K562 (cell line): ENCODE results near the gene DDX39A. TPM values are rescaled to one million over a fixed set of nuclear protein-coding genes. Genes with fewer than 3 reads are reported as not detected.

Experiments used
- CHD4 ChIP-seq: fragments of 200-600 bp; sonication (generic); IDR thresholded peaks from 3 replicates; pipeline ENCODE4 v1.6.1; 2012; ENCODE audit warnings: low read depth, mild to moderate bottlenecking, mixed read lengths, low read length, inconsistent platforms; ENCODE audit not compliant: insufficient read depth, insufficient replicate concordance, poor library complexity, severe bottlenecking
- HMG20B ChIP-seq: fragments of 250-450 bp; sonication (Bioruptor Pico); IDR thresholded peaks from 2 replicates; pipeline ENCODE4 v1.5.0; 2021; ENCODE audit warnings: mild to moderate bottlenecking
- KLF1 ChIP-seq: fragments of 450-650 bp; IDR thresholded peaks from 2 replicates; pipeline ENCODE4 v1.6.1; 2016; ENCODE audit warnings: missing genetic modification characterization, missing compliant biosample characterization
- MIER1 ChIP-seq: fragments of 450-650 bp; IDR thresholded peaks from 2 replicates; pipeline ENCODE4 v1.6.1; 2016; ENCODE audit warnings: antibody characterized with exemption, mild to moderate bottlenecking, low read depth
- NRF1 ChIP-seq, 2 experiments: fragments of 450-650 bp; IDR thresholded peaks in 1 of 2; conservative IDR thresholded peaks in 1 of 2; 2 replicates each; pipeline ENCODE4 v1.6.1; 2014; ENCODE audit warnings: mild to moderate bottlenecking in 2 of 2
- POLR2AphosphoS5 ChIP-seq: IDR thresholded peaks from 2 replicates; pipeline ENCODE4 v1.6.1; 2011; ENCODE audit warnings: mild to moderate bottlenecking, low read depth, low read length, moderate library complexity; ENCODE audit not compliant: control insufficient read depth, insufficient read depth
- XRCC4 ChIP-seq: IDR thresholded peaks from one replicate; pipeline ENCODE4 v1.6.1; 2011; ENCODE audit not compliant: insufficient read depth, insufficient read length; ENCODE audit errors: extremely low read depth
- ZNF197 ChIP-seq: fragments of 200-800 bp; sonication (Bioruptor generic); IDR thresholded peaks from 2 replicates; pipeline ENCODE4 v1.6.1; 2016; ENCODE audit warnings: low read depth, missing genetic modification characterization, missing compliant biosample characterization
- ZNF239 ChIP-seq: fragments of 250-450 bp; sonication (Bioruptor Pico); IDR thresholded peaks from 2 replicates; pipeline ENCODE4 v1.4.0; 2020; ENCODE audit warnings: mild to moderate bottlenecking
- ZNF24 ChIP-seq: fragments of 450-650 bp; IDR thresholded peaks from 2 replicates; pipeline ENCODE4 v1.6.1; 2016
- ZNF282 ChIP-seq: sonication (generic); formaldehyde crosslinking; IDR thresholded peaks from 2 replicates; pipeline ENCODE4 v1.8.1; 2023; ENCODE audit warnings: missing genetic modification reagents
- ZNF696 ChIP-seq: fragments of 250-450 bp; sonication (Bioruptor Pico); conservative IDR thresholded peaks from 2 replicates; pipeline ENCODE4 v1.4.0; 2020; ENCODE audit warnings: mild to moderate bottlenecking, moderate library complexity
- polyA plus RNA-seq, 8 experiments: library from polyadenylated mRNA; depleted of rRNA in 4 of 8; stranded (reverse) in 5 of 8; unstranded in 3 of 8; fragments of >200 nt; fragmentation: Nextera tagmentation in 2 of 8; fragmentation: Illumina TruSeq in 1 of 8; extraction: Ambion mirVana in 2 of 8; extraction: Trizol in 1 of 8; gene quantifications; 2 replicates each; pipeline versions ENCODE4 v1.2.1 to v1.2.3, GENCODE V29; 2011 to 2014; ENCODE audit warnings: inconsistent platforms in 1 of 8, missing spikeins in 1 of 8
- total RNA-seq, 7 experiments: library from RNA; depleted of rRNA in 6 of 7; stranded (reverse); fragments of >200 nt in 6 of 7; fragmentation: Illumina TruSeq in 2 of 7; extraction: Trizol in 2 of 7; gene quantifications; 2 replicates each; pipeline versions ENCODE4 v1.2.1 to v1.2.3, GENCODE V29; 2011 to 2021; ENCODE audit warnings: low replicate concordance in 1 of 7
- TF ChIP-seq, protein P1 (sequence below): fragments of 250-450 bp; sonication (Bioruptor Pico); IDR thresholded peaks from 2 replicates; pipeline ENCODE4 v1.5.0; 2021; ENCODE audit warnings: mild to moderate bottlenecking, borderline replicate concordance
- TF ChIP-seq, protein P2 (sequence below): sonication (generic); formaldehyde crosslinking; IDR thresholded peaks from 2 replicates; pipeline ENCODE4 v1.8.0; 2023; ENCODE audit warnings: mild to moderate bottlenecking, missing genetic modification reagents
- TF ChIP-seq, protein P3 (sequence below): sonication (generic); formaldehyde crosslinking; IDR thresholded peaks from 2 replicates; pipeline ENCODE4 v1.8.0; 2022; ENCODE audit warnings: mild to moderate bottlenecking, missing genetic modification reagents
- TF ChIP-seq, protein P4 (sequence below): sonication (generic); formaldehyde crosslinking; IDR thresholded peaks from 2 replicates; pipeline ENCODE4 v1.8.0; 2022; ENCODE audit warnings: mild to moderate bottlenecking, missing genetic modification reagents

The DDX39A gene
- total and polyA plus RNA-seq, 9 of the 15 experiments (the other 6 are each of a cell fraction or from before 2014, with no cell fraction given), result 90.3 to 250 (median 188) TPM

GRCh38 chr19:14391156-14391821 is 27.9 kb downstream of the DDX39A start (continued):
- TF ChIP-seq POLR2AphosphoS5 (peak; percentile 87), CHD4 (no peak), HMG20B (CRISPR knock-in tag) (no peak), ZNF239 (CRISPR knock-in tag) (no peak), ZNF282 (CRISPR knock-in tag) (no peak), ZNF696 (no peak), NRF1 (conservative IDR thresholded peaks at IDR 0.05 in 1 of 2, IDR thresholded peaks at IDR 0.05 in 1 of 2) (no peak), ZNF197 (CRISPR knock-in tag) (0 out of 2 replicates have a peak, but pooled peaks have one; percentile 60), XRCC4 (no peak), ZNF24 (peak; percentile 29; the same call in 1 of the 2 replicates), KLF1 (tag) (no peak), MIER1 (no peak)
- TF ChIP-seq, protein P1, sequence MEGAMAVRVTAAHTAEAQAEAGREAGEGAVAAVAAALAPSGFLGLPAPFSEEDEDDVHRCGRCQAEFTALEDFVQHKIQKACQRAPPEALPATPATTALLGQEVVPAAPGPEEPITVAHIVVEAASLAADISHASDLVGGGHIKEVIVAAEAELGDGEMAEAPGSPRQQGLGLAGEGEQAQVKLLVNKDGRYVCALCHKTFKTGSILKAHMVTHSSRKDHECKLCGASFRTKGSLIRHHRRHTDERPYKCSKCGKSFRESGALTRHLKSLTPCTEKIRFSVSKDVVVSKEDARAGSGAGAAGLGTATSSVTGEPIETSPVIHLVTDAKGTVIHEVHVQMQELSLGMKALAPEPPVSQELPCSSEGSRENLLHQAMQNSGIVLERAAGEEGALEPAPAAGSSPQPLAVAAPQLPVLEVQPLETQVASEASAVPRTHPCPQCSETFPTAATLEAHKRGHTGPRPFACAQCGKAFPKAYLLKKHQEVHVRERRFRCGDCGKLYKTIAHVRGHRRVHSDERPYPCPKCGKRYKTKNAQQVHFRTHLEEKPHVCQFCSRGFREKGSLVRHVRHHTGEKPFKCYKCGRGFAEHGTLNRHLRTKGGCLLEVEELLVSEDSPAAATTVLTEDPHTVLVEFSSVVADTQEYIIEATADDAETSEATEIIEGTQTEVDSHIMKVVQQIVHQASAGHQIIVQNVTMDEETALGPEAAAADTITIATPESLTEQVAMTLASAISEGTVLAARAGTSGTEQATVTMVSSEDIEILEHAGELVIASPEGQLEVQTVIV (CRISPR knock-in tag), result no peak
- TF ChIP-seq, protein P2, sequence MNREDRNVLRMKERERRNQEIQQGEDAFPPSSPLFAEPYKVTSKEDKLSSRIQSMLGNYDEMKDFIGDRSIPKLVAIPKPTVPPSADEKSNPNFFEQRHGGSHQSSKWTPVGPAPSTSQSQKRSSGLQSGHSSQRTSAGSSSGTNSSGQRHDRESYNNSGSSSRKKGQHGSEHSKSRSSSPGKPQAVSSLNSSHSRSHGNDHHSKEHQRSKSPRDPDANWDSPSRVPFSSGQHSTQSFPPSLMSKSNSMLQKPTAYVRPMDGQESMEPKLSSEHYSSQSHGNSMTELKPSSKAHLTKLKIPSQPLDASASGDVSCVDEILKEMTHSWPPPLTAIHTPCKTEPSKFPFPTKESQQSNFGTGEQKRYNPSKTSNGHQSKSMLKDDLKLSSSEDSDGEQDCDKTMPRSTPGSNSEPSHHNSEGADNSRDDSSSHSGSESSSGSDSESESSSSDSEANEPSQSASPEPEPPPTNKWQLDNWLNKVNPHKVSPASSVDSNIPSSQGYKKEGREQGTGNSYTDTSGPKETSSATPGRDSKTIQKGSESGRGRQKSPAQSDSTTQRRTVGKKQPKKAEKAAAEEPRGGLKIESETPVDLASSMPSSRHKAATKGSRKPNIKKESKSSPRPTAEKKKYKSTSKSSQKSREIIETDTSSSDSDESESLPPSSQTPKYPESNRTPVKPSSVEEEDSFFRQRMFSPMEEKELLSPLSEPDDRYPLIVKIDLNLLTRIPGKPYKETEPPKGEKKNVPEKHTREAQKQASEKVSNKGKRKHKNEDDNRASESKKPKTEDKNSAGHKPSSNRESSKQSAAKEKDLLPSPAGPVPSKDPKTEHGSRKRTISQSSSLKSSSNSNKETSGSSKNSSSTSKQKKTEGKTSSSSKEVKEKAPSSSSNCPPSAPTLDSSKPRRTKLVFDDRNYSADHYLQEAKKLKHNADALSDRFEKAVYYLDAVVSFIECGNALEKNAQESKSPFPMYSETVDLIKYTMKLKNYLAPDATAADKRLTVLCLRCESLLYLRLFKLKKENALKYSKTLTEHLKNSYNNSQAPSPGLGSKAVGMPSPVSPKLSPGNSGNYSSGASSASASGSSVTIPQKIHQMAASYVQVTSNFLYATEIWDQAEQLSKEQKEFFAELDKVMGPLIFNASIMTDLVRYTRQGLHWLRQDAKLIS, result no peak
- TF ChIP-seq, protein P3, sequence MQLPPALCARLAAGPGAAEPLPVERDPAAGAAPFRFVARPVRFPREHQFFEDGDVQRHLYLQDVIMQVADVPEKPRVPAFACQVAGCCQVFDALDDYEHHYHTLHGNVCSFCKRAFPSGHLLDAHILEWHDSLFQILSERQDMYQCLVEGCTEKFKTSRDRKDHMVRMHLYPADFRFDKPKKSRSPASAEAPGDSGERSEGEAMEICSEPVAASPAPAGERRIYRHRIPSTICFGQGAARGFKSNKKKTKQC (CRISPR knock-in tag), result 0 out of 2 replicates have a peak, but pooled peaks have one; percentile 68
- TF ChIP-seq, protein P4, sequence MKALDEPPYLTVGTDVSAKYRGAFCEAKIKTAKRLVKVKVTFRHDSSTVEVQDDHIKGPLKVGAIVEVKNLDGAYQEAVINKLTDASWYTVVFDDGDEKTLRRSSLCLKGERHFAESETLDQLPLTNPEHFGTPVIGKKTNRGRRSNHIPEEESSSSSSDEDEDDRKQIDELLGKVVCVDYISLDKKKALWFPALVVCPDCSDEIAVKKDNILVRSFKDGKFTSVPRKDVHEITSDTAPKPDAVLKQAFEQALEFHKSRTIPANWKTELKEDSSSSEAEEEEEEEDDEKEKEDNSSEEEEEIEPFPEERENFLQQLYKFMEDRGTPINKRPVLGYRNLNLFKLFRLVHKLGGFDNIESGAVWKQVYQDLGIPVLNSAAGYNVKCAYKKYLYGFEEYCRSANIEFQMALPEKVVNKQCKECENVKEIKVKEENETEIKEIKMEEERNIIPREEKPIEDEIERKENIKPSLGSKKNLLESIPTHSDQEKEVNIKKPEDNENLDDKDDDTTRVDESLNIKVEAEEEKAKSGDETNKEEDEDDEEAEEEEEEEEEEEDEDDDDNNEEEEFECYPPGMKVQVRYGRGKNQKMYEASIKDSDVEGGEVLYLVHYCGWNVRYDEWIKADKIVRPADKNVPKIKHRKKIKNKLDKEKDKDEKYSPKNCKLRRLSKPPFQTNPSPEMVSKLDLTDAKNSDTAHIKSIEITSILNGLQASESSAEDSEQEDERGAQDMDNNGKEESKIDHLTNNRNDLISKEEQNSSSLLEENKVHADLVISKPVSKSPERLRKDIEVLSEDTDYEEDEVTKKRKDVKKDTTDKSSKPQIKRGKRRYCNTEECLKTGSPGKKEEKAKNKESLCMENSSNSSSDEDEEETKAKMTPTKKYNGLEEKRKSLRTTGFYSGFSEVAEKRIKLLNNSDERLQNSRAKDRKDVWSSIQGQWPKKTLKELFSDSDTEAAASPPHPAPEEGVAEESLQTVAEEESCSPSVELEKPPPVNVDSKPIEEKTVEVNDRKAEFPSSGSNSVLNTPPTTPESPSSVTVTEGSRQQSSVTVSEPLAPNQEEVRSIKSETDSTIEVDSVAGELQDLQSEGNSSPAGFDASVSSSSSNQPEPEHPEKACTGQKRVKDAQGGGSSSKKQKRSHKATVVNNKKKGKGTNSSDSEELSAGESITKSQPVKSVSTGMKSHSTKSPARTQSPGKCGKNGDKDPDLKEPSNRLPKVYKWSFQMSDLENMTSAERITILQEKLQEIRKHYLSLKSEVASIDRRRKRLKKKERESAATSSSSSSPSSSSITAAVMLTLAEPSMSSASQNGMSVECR (CRISPR knock-in tag), result 0 out of 2 replicates have a peak, but pooled peaks have one; percentile 30
